Measurements from ENCODE around the gene GP5.

GP5 gene

GRCh38 chr3:194376241-194376560 lies 22.9 kb downstream of the GP5 start:
- DNase-seq (ENCODE audit: low read depth) = no peak

GRCh38 chr3:194375473-194376240 lies 23.4 kb downstream of the GP5 start:
- no peak for DNase-seq (ENCODE audit: low read depth)

GRCh38 chr3:194374935-194375334 lies 24.1 kb downstream of the GP5 start:
- DNase-seq (ENCODE audit: low read depth) = no peak

- no peak for DNase-seq (ENCODE audit: low read depth)
Observed at GRCh38 chr3:194373899-194374298, 25.2 kb downstream of the GP5 start.

- DNase-seq (ENCODE audit: low read depth) = no peak
Observed at GRCh38 chr3:194373028-194373427, 26.0 kb downstream of the GP5 start.

GRCh38 chr3:194370753-194371152 lies 28.3 kb downstream of the GP5 start:
- DNase-seq (ENCODE audit: low read depth) = no peak

- DNase-seq (ENCODE audit: low read depth) = peak; percentile 24
Observed at GRCh38 chr3:194369522-194370279, 29.4 kb downstream of the GP5 start, which contains the start of gene LRRC15. TSS of gene LRRC15 (minus strand) at chr3:194369743. CDS start at chr3:194361043, 8,700 bp downstream.

- no peak for DNase-seq (ENCODE audit: low read depth)
Observed at GRCh38 chr3:194368918-194369317, 30.1 kb downstream of the GP5 start.

GRCh38 chr3:194367992-194368841 lies 30.8 kb downstream of the GP5 start:
- no peak for DNase-seq (ENCODE audit: low read depth)

GRCh38 chr3:194365978-194366490 lies 33.0 kb downstream of the GP5 start:
- DNase-seq (ENCODE audit: low read depth) = no peak

GRCh38 chr3:194365526-194365925 lies 33.5 kb downstream of the GP5 start:
- DNase-seq (ENCODE audit: low read depth) = no peak

- DNase-seq (ENCODE audit: low read depth) = peak; percentile 78
Observed at GRCh38 chr3:194364652-194365434, 34.2 kb downstream of the GP5 start.

- DNase-seq (ENCODE audit: low read depth) = no peak
Observed at GRCh38 chr3:194364314-194364651, 34.8 kb downstream of the GP5 start.

- DNase-seq (ENCODE audit: low read depth) = no peak
Observed at GRCh38 chr3:194360568-194360967, 38.5 kb downstream of the GP5 start.

- no peak for DNase-seq (ENCODE audit: low read depth)
Observed at GRCh38 chr3:194357681-194358080, 41.4 kb downstream of the GP5 start.

GRCh38 chr3:194355379-194355778 lies 43.7 kb downstream of the GP5 start:
- no peak for DNase-seq (ENCODE audit: low read depth)

- no peak for DNase-seq (ENCODE audit: low read depth)
Observed at GRCh38 chr3:194354315-194354714, 44.8 kb downstream of the GP5 start.

GRCh38 chr3:194352667-194353246 lies 46.3 kb downstream of the GP5 start:
- DNase-seq (ENCODE audit: low read depth) = no peak

GRCh38 chr3:194351952-194352536 lies 47.0 kb downstream of the GP5 start:
- DNase-seq (ENCODE audit: low read depth) = no peak

GRCh38 chr3:194351080-194351672 lies 47.9 kb downstream of the GP5 start, which contains the start of gene CPN2:
TSS of gene CPN2 (minus strand) at chr3:194351328. CDS start at chr3:194342702, 8,626 bp downstream.
- DNase-seq (ENCODE audit: low read depth) = no peak
